Liver (tissue), 9 donors: ENCODE data around the gene ARHGEF10L. TPM values are rescaled to one million over a fixed set of nuclear protein-coding genes. Genes with fewer than 3 reads are reported as not detected.
A peak's percentile ranks its signal among the peaks of the same experiment; 100 is the strongest.

Source experiments
- DNase-seq: peaks from one replicate; pipeline ENCODE4 v3.0.0-alpha.2; 2017; ENCODE audit warnings: low spot score
- H3K27ac ChIP-seq, 2 donors: one replicate each; pipeline ENCODE4 v1.7.0; 2013; ENCODE audit warnings: inconsistent platforms in 2 of 2, low read length in 2 of 2, control low read depth in 1 of 2, low read depth in 1 of 2, mild to moderate bottlenecking in 1 of 2
- H3K27me3 ChIP-seq, 4 donors: one replicate each; pipeline versions ENCODE4 v1.6.1 to v1.7.0; 2013; ENCODE audit warnings: low read length in 3 of 4, inconsistent platforms in 1 of 4, mild to moderate bottlenecking in 1 of 4, moderate library complexity in 1 of 4; ENCODE audit not compliant: control insufficient read depth in 4 of 4, insufficient read depth in 4 of 4
- H3K36me3 ChIP-seq, 4 donors: one replicate each; pipeline versions ENCODE4 v1.6.1 to v1.7.0; 2013; ENCODE audit warnings: low read length in 3 of 4, mild to moderate bottlenecking in 3 of 4, low read depth in 1 of 4, moderate library complexity in 1 of 4; ENCODE audit not compliant: control insufficient read depth in 4 of 4, insufficient read depth in 3 of 4
- H3K4me1 ChIP-seq, 4 donors: one replicate each; pipeline versions ENCODE4 v1.6.1 to v1.7.0; 2013; ENCODE audit warnings: low read length in 3 of 4, mild to moderate bottlenecking in 3 of 4, moderate library complexity in 1 of 4; ENCODE audit not compliant: control insufficient read depth in 4 of 4, insufficient read depth in 4 of 4
- H3K4me3 ChIP-seq, 3 donors: one replicate each; pipeline versions ENCODE4 v1.6.1 to v1.7.0; 2013; ENCODE audit warnings: low read length in 3 of 3, control low read depth in 1 of 3, low read depth in 1 of 3, mild to moderate bottlenecking in 1 of 3
- H3K9ac ChIP-seq, 2 donors: one replicate each; pipeline ENCODE4 v1.7.0; 2013; ENCODE audit warnings: low read length in 2 of 2, mild to moderate bottlenecking in 2 of 2, moderate library complexity in 2 of 2, control low read depth in 1 of 2, low read depth in 1 of 2
- H3K9me3 ChIP-seq, 4 donors: one replicate each; pipeline versions ENCODE4 v1.6.1 to v1.7.0; 2013; ENCODE audit warnings: low read length in 3 of 4; ENCODE audit not compliant: control insufficient read depth in 4 of 4
- EGR1 ChIP-seq, 2 donors: IDR thresholded peaks; 2 replicates each; pipeline ENCODE4 v1.6.1; 2016 to 2018; ENCODE audit warnings: antibody characterized with exemption in 2 of 2, low read depth in 2 of 2
- FOXA1 ChIP-seq: IDR thresholded peaks from 2 replicates; pipeline ENCODE4 v1.6.1; 2016; ENCODE audit warnings: antibody characterized with exemption
- FOXA2 ChIP-seq: IDR thresholded peaks from 2 replicates; pipeline ENCODE4 v1.6.1; 2016; ENCODE audit warnings: antibody characterized with exemption
- GABPA ChIP-seq, 2 donors: IDR thresholded peaks in 1 of 2; conservative IDR thresholded peaks in 1 of 2; 2 replicates each; pipeline ENCODE4 v1.6.1; 2016; ENCODE audit warnings: antibody characterized with exemption in 2 of 2, mild to moderate bottlenecking in 1 of 2, moderate library complexity in 1 of 2
- HNF4A ChIP-seq, 2 donors: conservative IDR thresholded peaks; 2 replicates each; pipeline ENCODE4 v1.6.1; 2016; ENCODE audit warnings: antibody characterized with exemption in 2 of 2, mild to moderate bottlenecking in 2 of 2
- HNF4G ChIP-seq: IDR thresholded peaks from 2 replicates; pipeline ENCODE4 v1.6.1; 2016; ENCODE audit warnings: antibody characterized with exemption
- JUND ChIP-seq, 2 donors: IDR thresholded peaks; 2 replicates each; pipeline ENCODE4 v1.6.1; 2016; ENCODE audit warnings: antibody characterized with exemption in 2 of 2
- NR2F2 ChIP-seq: IDR thresholded peaks from 2 replicates; pipeline ENCODE4 v1.6.1; 2016; ENCODE audit warnings: antibody characterized with exemption
- RAD21 ChIP-seq, 2 donors: IDR thresholded peaks; 2 replicates each; pipeline ENCODE4 v1.6.1; 2016; ENCODE audit warnings: antibody characterized with exemption in 2 of 2, mild to moderate bottlenecking in 2 of 2
- RXRA ChIP-seq, 2 donors: IDR thresholded peaks; 2 replicates each; pipeline ENCODE4 v1.6.1; 2017 to 2018; ENCODE audit warnings: antibody characterized with exemption in 2 of 2, mild to moderate bottlenecking in 1 of 2
- SP1 ChIP-seq: IDR thresholded peaks from 2 replicates; pipeline ENCODE4 v1.6.1; 2018; ENCODE audit warnings: antibody characterized with exemption, mild to moderate bottlenecking
- TAF1 ChIP-seq: conservative IDR thresholded peaks from 2 replicates; pipeline ENCODE4 v1.6.1; 2016; ENCODE audit warnings: antibody characterized with exemption, mild to moderate bottlenecking
- YY1 ChIP-seq: IDR thresholded peaks from 2 replicates; pipeline ENCODE4 v1.6.1; 2016; ENCODE audit warnings: antibody characterized with exemption, mild to moderate bottlenecking
- WGBS: extraction: QIAGEN DNeasy Blood & Tissue Kit; methylation state at CpG from one replicate; pipeline ENCODE4 v1.1.7; 2013; 5-methylcytosine and 5-hydroxymethylcytosine counted together
- polyA plus RNA-seq, 2 donors: library from polyadenylated mRNA; stranded (reverse) in 1 of 2; unstranded in 1 of 2; fragments of 200-250 nt in 1 of 2; fragments of >200 nt in 1 of 2; fragmentation: Nextera tagmentation in 1 of 2; extraction: Ambion mirVana in 1 of 2; gene quantifications; one replicate each; pipeline versions ENCODE4 v1.2.1 to v1.2.3, GENCODE V29; 2013 to 2015
- total RNA-seq, 2 donors: library from RNA; depleted of rRNA; stranded (reverse); fragments of >200 nt; gene quantifications; one replicate each; pipeline ENCODE4 v1.2.3, GENCODE V29; 2014
- TF ChIP-seq, protein P1 (sequence below): fragments of 150-350 bp; IDR thresholded peaks from 2 replicates; pipeline ENCODE4 v1.5.1; 2017; ENCODE audit warnings: improper control_type of control experiment, low read depth, low read length; ENCODE audit not compliant: missing input control
- TF ChIP-seq, protein P2 (sequence below): IDR thresholded peaks from 2 replicates; pipeline ENCODE4 v1.6.1; 2016; ENCODE audit warnings: antibody characterized with exemption
- TF ChIP-seq, protein P3 (sequence below): IDR thresholded peaks from 2 replicates; pipeline ENCODE4 v1.6.1; 2016; ENCODE audit warnings: antibody characterized with exemption, mild to moderate bottlenecking
- TF ChIP-seq, protein P4 (sequence below): IDR thresholded peaks from 2 replicates; pipeline ENCODE4 v1.6.1; 2016; ENCODE audit warnings: antibody characterized with exemption
- TF ChIP-seq, protein P5 (sequence below): IDR thresholded peaks from 2 replicates; pipeline ENCODE4 v1.6.1; 2016; ENCODE audit warnings: antibody characterized with exemption
- donor health status: healthy.
- donor health status: healthy.
- donor health status: healthy.
- donor health status: healthy.
- donor health status: healthy.

The ARHGEF10L gene
- total and polyA plus RNA-seq, 4 donors, result 26.3 to 169 (median 57.5) TPM

DNA sequence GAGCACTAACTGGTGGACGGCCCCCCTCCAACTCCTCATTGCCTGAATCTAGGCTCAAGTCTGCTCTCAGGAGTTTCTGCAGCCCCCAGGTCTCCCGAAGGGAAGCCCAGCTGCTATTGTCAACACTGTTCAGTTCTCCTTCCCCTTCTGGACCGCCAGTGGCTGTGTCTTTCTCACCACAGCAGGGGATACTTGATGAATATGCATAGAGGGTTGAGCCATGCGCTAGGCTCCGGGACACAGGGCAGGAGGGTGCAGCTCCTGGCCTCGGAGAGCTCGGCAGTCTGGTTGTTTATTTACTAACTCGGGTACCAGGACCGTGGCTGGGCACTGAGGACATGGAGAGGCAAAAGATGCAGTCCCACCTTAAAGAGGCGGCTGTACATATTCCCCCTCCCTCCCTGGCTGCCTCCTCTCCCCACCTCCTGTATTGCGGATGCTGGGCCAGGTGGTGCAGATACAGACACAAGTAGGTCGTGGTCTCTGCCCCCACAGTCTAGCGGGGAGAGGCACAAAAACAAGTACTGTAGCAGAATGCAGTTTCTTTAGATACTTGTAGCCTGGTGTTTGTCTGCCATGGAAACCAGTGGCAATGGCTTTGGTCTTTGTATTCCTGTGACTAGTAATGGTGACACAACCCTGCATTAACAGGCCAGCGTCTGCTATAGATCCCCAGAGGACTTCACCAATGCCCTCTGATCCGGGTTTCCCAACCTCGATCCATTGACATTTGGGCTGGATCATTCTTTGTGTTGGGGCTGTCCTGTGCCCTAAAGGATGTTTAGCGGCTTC lies 26.2 kb downstream of the ARHGEF10L start:
- H3K9me3 ChIP-seq, result no peaks in the 10 kb centered on the region
- peak overlapping the region in 1 of 2 donors; percentile 17 for H3K9ac ChIP-seq
- H3K4me3 ChIP-seq, result no peak overlapping the region
- H3K27ac ChIP-seq, result peak overlapping the region; percentile 76 to 89
- TF ChIP-seq, protein P1, sequence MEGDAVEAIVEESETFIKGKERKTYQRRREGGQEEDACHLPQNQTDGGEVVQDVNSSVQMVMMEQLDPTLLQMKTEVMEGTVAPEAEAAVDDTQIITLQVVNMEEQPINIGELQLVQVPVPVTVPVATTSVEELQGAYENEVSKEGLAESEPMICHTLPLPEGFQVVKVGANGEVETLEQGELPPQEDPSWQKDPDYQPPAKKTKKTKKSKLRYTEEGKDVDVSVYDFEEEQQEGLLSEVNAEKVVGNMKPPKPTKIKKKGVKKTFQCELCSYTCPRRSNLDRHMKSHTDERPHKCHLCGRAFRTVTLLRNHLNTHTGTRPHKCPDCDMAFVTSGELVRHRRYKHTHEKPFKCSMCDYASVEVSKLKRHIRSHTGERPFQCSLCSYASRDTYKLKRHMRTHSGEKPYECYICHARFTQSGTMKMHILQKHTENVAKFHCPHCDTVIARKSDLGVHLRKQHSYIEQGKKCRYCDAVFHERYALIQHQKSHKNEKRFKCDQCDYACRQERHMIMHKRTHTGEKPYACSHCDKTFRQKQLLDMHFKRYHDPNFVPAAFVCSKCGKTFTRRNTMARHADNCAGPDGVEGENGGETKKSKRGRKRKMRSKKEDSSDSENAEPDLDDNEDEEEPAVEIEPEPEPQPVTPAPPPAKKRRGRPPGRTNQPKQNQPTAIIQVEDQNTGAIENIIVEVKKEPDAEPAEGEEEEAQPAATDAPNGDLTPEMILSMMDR, result no peak
- TF ChIP-seq, protein P2, sequence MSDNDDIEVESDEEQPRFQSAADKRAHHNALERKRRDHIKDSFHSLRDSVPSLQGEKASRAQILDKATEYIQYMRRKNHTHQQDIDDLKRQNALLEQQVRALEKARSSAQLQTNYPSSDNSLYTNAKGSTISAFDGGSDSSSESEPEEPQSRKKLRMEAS, result peak; percentile 34
- TF ChIP-seq NR2F2 (no peak), GABPA (IDR thresholded peaks at IDR 0.05 in 1 of 2, conservative IDR thresholded peaks at IDR 0.05 in 1 of 2) (no peak), HNF4A (conservative IDR thresholded peaks at IDR 0.05) (peak in 1 of 2 donors; percentile 45), FOXA1 (peak; percentile 39), YY1 (peak; percentile 27), TAF1 (no peak), FOXA2 (peak; percentile 34), RXRA (IDR thresholded peaks at IDR 0.05) (peak; percentile 63 to 66), JUND (IDR thresholded peaks at IDR 0.05) (no peak), RAD21 (IDR thresholded peaks at IDR 0.05) (peak in 1 of 2 donors; percentile 33), HNF4G (no peak), EGR1 (IDR thresholded peaks at IDR 0.05; ENCODE audit: low read depth in 2 of 2) (no peak), SP1 (peak; percentile 13)
- TF ChIP-seq, protein P3, sequence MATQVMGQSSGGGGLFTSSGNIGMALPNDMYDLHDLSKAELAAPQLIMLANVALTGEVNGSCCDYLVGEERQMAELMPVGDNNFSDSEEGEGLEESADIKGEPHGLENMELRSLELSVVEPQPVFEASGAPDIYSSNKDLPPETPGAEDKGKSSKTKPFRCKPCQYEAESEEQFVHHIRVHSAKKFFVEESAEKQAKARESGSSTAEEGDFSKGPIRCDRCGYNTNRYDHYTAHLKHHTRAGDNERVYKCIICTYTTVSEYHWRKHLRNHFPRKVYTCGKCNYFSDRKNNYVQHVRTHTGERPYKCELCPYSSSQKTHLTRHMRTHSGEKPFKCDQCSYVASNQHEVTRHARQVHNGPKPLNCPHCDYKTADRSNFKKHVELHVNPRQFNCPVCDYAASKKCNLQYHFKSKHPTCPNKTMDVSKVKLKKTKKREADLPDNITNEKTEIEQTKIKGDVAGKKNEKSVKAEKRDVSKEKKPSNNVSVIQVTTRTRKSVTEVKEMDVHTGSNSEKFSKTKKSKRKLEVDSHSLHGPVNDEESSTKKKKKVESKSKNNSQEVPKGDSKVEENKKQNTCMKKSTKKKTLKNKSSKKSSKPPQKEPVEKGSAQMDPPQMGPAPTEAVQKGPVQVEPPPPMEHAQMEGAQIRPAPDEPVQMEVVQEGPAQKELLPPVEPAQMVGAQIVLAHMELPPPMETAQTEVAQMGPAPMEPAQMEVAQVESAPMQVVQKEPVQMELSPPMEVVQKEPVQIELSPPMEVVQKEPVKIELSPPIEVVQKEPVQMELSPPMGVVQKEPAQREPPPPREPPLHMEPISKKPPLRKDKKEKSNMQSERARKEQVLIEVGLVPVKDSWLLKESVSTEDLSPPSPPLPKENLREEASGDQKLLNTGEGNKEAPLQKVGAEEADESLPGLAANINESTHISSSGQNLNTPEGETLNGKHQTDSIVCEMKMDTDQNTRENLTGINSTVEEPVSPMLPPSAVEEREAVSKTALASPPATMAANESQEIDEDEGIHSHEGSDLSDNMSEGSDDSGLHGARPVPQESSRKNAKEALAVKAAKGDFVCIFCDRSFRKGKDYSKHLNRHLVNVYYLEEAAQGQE, result no peak
- TF ChIP-seq, protein P4, sequence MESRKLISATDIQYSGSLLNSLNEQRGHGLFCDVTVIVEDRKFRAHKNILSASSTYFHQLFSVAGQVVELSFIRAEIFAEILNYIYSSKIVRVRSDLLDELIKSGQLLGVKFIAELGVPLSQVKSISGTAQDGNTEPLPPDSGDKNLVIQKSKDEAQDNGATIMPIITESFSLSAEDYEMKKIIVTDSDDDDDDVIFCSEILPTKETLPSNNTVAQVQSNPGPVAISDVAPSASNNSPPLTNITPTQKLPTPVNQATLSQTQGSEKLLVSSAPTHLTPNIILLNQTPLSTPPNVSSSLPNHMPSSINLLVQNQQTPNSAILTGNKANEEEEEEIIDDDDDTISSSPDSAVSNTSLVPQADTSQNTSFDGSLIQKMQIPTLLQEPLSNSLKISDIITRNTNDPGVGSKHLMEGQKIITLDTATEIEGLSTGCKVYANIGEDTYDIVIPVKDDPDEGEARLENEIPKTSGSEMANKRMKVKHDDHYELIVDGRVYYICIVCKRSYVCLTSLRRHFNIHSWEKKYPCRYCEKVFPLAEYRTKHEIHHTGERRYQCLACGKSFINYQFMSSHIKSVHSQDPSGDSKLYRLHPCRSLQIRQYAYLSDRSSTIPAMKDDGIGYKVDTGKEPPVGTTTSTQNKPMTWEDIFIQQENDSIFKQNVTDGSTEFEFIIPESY, result no peak
- TF ChIP-seq, protein P5, sequence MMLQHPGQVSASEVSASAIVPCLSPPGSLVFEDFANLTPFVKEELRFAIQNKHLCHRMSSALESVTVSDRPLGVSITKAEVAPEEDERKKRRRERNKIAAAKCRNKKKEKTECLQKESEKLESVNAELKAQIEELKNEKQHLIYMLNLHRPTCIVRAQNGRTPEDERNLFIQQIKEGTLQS, result no peak
- H3K27me3 ChIP-seq, result no peaks in the 10 kb centered on the region
- DNase-seq, result no peak
- WGBS, result 34% methylated on average over 17 of the region's 17 CpGs
- peaks cover 34 to 67% (median 54%) of the 10 kb centered on the region in 4 donors for H3K4me1 ChIP-seq
- no peaks in the 10 kb centered on the region for H3K36me3 ChIP-seq
